VCaP (cell line): ENCODE results near the gene CRAT.

ENCODE experiments used
- H3K27ac ChIP-seq: fragments of 450-650 bp; 2 replicates; pipeline ENCODE4 v1.5.1; 2017
- TF ChIP-seq, protein P1 (sequence below): fragments of 450-650 bp; conservative IDR thresholded peaks from 2 replicates; pipeline ENCODE4 v1.5.1; 2017; ENCODE audit warnings: mild to moderate bottlenecking, moderate library complexity

The CRAT gene

DNA sequence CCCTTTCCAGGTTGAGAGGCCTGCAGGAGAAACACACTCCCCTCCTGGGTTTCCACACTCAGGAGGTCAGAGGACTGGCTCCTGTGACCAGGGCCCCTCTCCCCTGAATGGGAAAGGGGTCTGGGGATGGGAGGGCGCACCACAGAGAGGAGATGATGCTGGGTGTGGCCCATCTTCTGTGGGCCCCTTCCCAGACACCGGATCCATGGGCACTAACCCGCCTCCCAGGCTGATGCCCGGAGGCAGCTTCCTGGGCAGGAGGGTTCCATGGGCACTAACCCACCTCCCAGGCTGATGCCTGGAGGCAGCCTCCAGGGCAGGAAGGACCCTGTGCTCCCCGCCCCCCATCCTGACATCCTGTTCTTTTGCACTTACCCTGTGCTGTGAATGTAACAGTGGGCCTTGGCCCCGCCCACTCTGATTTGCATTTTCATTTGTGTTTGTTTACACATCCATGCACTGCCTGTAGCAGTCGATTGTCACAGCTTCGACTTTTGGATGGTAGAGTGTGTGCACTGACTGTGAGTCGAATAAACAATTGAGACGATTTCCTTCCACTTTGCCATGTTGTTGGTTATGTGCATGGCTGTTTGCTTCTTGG lies 39.0 kb downstream of the CRAT start:
- TF ChIP-seq, protein P1, sequence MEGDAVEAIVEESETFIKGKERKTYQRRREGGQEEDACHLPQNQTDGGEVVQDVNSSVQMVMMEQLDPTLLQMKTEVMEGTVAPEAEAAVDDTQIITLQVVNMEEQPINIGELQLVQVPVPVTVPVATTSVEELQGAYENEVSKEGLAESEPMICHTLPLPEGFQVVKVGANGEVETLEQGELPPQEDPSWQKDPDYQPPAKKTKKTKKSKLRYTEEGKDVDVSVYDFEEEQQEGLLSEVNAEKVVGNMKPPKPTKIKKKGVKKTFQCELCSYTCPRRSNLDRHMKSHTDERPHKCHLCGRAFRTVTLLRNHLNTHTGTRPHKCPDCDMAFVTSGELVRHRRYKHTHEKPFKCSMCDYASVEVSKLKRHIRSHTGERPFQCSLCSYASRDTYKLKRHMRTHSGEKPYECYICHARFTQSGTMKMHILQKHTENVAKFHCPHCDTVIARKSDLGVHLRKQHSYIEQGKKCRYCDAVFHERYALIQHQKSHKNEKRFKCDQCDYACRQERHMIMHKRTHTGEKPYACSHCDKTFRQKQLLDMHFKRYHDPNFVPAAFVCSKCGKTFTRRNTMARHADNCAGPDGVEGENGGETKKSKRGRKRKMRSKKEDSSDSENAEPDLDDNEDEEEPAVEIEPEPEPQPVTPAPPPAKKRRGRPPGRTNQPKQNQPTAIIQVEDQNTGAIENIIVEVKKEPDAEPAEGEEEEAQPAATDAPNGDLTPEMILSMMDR, result no peak
- H3K27ac ChIP-seq, result no peak overlapping the region

DNA sequence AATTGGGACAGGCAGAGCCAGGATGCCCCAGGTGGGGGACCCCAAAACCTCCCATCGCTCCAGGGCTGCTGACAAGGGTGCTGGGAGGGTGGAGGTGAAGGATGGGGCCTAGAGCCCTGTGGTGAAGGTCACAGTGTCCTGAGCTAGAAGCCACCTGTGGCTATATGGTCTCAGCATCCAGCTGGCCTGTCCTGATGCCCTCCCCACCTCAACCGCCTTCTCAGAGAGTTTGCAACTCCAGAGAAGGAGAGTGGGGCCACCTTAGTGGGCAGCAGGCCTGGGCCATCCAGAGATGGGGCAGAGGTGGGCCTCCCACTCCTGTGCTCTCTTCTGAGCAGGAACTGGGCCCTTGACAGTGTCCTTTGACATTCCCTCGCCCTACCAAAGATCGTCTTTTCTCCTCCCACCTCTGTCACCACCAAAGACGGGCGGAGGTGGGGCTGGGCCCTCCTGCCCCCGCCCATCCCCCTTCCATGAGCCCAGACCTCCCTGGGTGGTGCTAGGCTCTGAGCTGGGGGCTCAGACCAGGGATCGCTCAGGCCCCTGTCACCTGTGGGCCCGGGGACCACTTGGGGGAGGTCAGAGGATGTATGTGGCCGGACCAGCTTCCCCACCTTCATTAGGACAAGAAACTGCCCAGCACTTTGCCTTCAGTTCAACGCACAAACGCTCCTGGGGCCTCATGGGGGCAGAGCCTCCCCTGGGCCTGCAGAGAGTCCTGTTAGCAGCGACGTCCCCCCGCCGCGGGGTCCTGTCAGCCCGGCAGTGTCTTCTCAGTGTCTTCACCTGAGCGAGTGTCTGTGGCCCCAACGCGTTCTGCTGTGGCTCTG lies 39.7 kb downstream of the CRAT start:
- no peak overlapping the region for H3K27ac ChIP-seq

DNA sequence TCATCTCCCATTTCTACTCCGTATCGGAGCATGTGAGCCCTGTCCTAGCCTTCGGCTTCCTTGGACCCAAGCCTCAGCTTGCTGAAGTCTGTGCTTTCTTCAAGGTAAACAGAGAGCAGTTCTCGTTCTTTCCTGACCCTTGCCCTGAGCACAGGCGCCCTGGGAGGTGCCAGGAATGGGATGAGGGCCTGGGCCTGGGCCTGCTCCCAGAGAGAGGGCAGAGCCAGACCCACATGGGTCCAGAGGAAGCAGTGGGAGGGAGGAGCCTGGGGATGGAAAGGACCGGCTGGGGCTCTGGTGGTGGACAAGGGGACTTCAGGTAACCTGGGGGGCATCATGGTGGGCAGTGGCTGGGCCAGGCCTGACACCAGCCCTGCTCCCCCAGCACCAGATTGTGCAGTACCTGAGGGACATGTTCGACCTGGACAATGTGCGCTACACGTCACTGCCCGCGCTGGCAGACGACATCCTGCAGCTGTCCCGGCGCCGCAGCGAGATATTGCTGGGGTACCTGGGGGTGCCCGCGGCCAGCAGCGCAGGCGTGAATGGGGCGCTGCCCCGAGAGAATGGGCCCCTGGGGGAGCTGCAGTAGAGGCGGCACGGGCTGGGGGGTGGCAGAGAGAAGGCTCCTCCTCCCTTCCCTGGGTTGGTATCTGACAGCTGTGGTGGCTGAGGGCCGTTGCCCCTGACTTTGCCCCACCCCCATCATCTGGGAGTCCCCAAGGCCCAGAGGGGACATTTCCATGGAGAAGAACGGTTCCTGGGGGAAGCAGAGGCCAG lies 40.5 kb downstream of the CRAT start:
- H3K27ac ChIP-seq, result no peak overlapping the region
- TF ChIP-seq, protein P1, result no peak

More for the DNA sequence above, 39.7 kb downstream of the CRAT start:
- TF ChIP-seq, protein P1, result no peak

DNA sequence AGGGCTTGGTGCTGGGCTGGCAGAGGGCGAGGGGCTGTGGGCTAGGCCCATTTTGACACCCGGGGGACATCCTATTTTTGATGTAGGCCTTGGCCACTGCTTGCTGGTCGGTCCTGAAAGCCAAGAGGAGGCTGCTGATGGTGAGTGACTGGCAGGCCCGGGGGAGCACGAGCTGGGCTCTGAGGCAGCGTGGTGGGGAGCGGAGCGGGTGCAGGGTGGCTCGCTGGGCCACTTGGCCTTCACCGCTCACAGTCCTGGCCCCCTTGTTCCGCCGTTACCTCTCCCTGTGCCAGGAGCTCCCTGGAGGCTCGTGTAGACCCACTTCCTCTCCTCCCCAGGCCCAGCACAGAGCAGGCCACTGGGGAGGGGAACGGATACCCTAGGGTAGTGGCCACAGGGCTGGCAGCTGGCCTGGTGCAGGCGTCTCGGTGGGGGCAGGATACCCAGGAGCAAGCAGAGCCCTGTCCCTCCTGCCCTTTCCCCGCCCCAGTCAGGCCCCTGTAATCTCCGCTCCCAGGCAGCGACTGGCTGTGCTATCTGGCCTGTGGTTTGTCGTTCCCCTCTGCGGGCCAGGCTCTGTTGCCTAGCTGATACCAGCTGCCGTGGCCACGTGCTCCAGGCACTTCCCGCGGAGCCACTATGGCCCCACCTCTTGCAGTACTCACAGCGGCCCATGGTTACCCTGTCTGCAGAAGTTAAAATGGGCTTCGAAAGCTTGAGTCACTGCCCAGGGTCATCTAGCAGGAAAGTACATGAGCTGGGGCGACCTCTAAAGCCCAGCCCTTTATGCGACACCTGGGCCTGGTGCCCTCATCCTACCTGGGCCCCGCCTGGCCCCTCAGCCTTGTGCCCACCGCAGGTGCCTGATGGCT lies 41.4 kb downstream of the CRAT start:
- no peak overlapping the region for H3K27ac ChIP-seq

DNA sequence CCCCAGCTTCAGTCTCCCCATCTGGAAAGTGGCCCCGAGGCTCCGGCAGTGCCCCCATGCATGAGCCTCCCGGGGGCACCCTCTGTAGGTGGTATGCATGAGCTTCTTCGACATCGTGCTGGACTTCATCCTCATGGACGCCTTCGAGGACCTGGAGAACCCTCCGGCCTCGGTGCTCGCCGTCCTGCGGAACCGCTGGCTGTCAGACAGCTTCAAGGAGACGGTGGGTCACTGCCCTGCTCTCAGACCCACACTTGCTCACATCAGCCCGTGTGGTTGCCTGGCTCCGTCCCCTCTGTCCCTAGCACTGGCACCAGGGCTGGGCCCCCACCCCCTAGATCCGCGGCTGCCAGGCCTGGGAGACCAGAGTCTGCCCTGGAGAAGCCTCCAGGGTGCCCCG lies 42.5 kb downstream of the CRAT start:
- no peak overlapping the region for H3K27ac ChIP-seq
- TF ChIP-seq, protein P1, result no peak

More for the DNA sequence above, 41.4 kb downstream of the CRAT start:
- TF ChIP-seq, protein P1, result no peak

DNA sequence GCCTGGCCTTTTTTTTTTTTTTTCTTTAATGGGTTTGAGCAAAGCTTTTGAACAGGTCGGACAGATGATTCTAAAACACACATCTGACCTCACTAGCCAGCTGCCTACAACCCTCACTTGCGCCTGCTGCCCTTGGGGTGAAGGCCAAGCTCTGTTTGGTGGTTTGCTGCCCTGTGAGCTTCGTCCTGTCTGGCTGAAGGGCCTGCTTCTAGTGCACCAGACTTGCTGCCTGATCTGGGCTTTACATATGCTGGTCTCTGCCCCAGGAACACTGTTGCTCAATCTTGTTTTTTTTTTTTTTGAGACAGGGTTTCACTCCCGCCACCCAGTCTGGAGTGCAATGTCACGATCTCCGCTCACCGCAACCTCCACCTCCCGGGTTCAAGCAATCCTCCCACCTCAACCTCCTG lies 46.1 kb downstream of the CRAT start:
- H3K27ac ChIP-seq, result no peak overlapping the region
- TF ChIP-seq, protein P1, result no peak
